HG03521 (cell line): ENCODE measurements around the gene RALB.
"Not testable (repeated sequence)": the region's sequence is repeated elsewhere in the genome, so short reads cannot be mapped to it uniquely, and the experiment has no call there.

Source experiments
- ATAC-seq: cut with Tn5 transposase; IDR thresholded peaks from one replicate; pipeline ENCODE4 v1.9.1; 2021; ENCODE audit warnings: mild to moderate bottlenecking, moderate library complexity; ENCODE audit not compliant: unreplicated experiment

Gene RALB

DNA sequence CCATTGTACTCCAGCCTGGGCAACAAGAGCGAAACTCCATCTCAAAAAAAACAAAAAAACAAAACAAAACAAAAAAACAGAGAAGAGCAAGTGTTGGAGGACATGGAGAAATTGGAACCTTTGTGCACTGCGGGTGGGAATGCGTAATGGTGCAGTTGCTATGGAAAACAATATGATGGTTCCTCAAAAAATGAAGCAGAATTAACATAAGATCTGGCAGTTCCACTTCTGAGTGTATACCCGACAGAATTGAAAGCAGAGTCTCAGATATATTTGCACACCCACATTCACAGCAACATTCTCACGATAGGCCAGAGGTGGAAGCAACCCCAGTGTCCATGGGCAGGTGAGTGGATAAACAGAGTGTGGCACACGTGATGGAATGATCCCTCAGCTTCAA is 11.0 kb upstream of the RALB start:
- ATAC-seq, result no peak

DNA sequence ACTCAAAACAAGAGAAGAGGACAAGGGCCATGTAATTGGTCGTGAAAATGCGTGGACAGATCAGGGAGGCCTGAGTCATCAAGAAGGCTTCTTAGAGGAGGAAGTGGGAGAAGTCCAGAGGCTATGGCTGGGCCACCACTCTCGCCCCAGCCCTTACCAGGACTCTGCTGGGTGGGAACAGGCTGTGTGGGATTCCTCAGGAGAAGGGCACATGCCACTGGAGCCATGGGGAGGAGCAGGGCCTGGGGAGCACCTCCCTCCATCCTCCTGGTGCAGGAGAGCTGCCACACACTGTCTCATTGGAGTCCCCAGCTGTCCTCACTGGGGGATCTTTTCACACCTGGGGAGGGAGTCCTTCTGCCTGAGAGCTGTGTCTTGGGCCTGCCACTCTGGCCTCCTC is 9.4 kb upstream of the RALB start:
- no peak for ATAC-seq

DNA sequence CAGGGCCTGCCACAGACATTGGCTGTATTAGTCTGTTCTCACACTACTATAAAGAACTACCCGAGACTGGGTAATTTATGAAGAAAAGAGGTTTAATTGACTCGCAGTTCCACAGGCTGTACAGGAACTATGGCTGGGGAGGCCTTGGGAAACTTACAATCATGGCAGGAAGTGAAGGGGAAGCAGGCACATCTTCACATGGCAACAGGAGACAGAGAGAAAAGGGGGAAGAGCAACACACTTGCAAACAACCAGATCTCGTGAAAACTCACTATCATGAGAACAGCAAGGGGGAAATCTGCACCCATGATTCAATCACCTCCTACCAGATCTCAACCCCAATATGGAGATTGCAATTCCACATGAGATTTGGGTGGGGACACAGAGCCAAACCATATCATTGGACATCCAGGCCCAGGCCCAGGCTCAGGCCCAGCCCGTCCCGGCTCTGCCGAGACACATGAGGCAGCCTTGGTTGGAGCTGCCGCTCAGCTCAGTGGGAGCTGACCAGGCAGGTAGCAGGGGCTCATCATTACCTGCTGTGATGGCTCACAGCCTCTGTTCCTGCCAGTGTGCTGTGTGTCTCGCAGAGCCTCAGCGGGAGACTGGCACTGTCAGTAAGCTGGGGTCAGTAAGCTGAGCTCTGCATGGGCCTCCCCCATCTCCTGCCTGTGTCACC is 8.6 kb upstream of the RALB start:
- ATAC-seq, result no peak

DNA sequence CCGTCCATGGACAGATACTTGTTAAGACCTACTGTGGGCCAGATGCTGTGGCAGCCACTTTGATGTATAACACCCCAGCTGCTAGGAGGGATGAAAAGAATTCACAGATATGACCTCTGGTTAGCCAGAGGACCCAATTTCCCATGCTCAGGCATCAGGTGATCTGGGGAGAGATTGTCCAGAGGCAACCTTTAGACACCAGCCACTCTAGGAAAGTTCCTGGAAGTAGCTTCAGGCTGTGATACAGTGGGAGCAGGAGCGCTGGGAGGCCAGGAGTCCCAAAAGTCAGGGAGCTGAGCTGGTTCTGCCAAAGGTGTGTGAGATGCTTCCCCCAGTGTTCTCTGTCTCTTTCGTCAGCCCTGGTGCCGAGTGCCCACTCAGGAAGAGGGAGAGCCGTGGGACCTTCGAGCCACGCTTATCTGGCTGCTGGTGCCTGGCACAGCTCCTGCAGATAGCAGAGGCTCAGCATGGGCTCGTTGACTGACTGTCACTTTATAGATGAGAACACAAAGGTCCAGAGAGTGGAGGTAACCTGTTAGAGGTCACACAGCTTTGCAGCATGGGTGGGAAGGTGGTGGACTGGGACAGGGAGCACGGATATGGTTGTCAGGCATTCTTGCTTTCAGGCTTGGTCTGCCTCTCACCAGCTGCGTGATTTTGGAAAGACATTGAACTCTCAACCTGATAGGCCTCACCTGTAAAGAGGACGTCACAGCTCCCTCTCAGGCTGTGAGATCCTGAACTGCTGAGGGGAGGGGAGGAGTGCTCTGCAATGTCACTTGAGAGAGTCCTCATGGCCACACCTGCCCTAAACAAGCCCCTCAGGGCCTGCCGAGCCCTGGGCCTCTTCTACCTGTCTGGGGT is 7.8 kb upstream of the RALB start:
- ATAC-seq, result no peak

DNA sequence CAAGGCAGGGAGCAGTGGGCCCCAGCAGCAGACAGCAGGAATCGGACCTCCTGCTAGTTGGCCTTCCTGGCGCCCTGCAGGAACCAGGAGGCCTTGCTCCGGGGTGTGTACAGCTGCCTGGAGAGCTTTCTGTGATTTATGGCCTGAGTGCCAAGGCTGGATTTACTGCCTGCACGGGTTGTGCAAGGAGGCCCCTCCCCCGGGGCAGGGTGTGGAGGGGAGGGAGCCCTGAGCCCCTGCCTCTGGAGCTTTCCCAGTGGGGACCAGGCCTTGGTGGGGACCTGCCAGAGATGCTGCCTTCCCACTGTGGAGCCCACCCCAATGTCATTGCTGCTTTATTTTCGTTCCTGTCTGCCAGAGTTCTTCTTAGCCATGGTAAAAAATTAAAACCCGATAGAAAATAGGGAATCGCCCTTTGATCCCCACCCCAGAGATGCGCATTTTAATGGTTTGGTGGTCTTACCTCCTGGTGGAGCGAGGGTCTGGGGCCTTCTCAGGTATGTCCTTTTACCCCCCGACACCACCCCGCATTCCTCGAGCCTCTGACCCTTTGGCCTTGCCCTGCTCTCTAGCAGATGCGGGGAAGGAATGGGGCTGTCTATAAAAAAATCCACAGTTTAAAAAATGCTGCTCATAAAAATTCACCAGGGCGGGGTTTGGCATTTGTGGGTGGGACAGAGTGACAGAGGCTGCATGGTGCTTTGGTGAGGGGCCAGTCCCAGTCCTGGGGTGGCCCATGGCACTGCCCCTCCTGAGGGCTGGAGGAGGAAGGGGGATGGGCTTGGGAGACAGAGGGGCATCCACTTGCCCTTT is 6.9 kb upstream of the RALB start:
- no peak for ATAC-seq

DNA sequence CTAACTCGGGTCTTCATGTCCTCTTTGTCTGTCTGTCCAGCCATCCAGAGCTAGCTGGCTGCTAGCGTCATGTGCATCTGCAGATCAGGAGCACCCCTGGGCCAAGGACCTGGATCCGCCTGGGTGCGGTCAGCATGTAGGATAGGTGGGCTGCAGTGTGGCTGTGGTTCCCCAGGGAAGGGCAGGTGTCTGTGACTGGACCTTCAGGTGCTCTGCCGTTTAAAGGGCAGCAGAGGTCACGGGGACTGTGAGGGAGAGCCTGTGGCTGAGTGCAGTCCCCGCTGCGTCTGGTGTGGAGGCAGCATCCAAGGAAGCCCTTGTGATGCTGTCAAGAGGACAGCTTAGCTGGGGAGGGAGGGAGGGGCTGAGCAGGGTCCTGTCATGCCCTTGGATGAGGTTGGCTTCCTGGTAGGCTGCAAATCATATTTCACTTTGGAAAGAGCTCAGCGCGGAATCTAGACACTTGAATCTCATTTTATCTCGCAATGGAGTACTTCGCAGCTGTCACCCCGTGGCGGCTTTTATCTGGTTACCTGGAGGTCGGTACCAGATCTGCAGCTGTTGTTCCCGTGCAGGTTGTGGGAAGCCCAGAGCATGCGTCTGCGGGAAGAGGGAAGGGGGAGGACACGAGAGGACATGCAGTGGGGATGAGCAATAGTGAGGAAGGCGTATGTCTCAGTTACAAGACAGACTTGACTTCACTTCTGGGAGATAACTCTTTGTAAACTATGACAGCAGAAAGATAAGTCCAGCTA is 5.9 kb upstream of the RALB start:
- no peak for ATAC-seq

DNA sequence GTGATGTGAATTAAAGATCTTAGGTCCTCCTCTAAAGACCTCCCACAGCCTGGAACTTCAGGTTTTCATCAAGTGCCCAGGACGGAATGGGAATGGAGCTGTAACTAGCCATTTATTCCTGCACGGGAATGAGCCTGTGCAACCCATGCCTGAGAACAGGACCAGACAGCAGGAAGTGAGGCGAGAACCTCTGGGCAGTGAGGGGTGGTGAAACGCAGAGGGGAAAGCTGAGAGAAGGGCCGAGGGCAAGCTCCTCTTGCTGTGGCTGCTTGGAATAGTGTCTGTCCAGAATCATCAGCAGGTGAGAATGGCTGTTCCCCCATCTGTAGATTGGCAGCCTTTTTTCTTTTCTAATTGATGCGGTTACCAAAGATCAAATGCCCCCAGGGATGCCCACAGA is 4.8 kb upstream of the RALB start:
- ATAC-seq, result no peak

DNA sequence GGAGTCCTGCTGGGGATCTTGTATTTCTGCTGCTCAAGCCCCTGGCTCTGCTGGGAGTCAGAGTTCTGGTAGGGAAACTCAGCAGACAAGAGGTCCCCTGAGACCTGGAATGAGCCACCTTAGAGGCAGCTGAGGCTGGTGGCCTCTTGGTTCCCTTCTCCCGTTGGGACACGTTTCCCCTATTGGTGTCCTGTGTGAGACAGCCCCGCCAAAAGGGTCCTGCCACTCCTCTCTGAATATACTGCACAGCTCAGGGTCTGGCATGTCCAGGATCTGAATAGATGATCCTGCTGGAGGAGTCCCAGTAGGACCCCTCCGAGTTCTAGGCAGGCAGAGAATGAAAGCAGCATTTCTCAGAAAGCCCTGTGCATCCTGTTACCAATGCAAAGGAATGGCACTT is 2.0 kb upstream of the RALB start:
- ATAC-seq, result no peak

DNA sequence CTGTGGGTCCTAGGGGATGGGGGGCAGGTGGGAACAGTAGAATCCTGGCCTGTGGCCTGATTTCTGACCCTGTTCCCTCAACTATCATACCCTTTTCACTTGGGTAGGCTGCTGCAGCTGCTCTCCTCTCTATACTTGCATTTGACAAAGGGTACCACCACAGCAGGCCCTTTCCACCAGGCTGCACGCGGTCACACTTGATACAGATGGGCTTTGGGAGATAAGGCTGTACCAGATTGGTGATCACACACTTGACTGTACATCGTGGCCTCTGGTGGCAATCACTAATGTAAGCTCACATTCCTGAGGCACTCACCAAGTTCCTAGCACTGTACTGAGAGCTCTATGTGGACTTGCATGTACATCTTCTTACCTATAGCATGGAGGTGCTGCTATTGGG is 1.6 kb upstream of the RALB start:
- no peak for ATAC-seq

DNA sequence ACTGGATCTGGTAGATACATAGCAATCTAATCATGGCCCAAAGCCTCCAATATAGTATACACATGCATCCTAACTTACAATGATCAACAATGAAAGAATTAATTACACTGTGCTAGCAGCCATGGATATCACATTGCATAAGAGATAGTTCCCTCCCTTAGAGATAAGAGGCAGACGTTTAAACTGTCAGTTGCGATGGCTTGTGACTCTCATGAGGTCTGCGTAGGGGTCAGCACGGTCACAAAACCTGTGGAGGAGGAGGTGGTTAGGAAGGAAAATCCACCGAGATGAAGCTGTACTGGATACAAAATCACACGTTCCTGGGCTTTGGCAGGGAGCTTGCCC is 800 bp upstream of the RALB start:
- no peak for ATAC-seq

DNA sequence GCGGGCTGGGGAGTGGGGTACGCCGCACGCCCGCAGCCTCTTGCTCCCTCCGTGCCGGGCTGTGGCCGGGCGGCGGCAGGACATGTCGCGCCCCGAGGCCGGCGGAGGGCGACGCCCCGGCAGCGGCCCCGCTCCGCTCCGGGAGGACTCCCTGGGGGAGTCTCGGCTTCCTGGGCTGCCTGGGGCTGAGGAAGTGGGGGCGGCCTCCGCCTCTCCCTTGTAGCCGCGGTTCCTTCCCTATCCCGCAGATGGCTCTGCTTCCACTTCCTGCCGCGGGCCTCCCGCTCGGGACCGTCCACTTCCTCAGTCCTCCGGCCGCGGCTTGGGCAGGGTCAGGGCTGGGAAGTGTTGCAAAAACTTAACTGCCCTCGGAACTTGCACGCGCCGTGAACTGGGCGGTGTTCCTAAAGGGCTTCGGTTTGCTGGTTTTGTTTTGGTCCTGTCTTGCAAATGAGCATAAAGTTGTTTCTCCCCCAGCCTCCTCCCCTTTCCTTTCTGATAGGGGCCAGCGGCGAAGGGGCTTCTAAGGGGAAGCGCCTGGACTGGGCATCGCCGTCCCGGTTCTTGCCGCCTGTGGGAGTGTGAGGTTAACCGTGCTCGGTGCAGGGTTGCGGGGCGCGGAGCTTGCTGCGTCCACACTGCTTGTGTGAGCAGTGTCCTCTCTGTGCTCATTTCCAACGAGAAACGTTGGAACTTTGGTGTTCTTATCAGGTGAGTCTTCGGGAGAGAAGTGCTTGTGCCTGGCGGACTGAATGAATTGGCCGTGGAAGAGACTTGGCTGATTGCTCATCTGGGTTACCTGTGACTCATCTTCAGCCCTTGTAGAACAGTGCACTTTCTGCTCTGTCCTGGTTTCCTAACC is 600 bp downstream of the RALB start:
- ATAC-seq, result peak; percentile 2

DNA sequence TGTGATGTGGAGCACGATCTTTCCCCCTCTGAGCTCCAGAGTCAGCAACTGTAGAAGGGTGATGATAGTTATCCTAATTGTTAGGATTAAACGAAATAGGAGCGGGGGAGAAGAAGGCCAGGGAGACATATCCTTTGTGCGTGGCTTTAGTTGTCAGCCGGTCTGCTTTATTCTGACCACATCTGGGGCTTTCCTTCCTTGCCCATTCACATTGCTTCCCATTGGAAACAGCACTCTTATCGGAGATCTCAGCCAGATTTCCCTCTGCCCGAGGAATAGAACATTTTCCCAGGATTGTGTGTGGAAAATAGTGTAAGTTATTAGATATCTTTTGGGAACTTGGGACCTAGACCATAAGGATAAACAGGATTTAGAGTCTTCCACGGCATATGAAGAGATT is 1.5 kb downstream of the RALB start:
- no peak for ATAC-seq

DNA sequence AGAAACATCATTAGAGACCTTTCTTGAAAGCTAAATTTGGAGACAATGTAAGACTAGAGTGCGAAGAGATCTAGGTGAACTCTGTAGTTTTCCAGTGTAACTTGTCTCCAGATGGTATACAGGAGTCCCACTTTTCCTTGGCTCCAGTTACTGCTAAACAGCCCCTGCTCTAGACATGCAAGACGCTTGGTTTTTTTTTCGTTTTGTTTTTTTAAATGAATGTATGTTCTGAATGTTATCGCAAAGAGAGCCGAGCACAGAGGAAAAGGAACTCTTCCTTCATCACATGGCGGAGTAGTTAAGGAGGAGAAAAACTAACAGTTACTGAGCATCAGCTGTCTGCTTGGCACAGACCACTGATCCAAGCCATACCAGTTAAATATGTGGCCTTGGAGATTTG is 2.4 kb downstream of the RALB start:
- no peak for ATAC-seq

DNA sequence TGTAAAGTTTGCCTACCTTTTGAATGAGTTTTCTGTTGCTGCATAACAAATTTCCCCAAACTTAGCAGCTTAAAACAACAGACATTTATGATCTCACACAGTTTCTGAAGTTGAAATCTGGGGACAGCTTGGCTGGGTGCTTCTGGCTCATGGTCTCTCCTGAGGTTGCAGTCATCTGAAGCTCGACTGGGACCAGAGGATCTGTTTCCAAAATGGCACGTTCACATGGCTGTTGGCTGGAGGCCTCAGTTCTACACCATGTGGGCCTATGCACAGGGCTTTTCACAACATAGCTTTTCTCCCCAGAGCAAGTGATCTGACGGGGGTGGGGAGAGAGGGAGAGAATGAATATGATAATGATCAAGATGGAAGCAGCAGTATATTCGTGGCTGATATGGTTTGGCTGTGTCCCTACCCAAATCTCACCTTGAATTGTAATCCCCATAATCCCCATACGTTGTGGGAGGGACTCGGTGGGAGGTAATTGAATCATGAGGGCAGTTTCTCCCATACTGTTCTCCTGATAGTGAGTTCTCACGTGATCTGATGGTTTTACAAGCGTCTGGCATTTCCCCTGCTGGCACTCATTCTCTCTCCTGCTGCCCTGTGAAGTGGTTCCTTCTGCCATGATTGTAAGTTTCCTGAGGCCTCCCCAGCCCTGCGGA is 3.5 kb downstream of the RALB start:
- ATAC-seq, result no peak

DNA sequence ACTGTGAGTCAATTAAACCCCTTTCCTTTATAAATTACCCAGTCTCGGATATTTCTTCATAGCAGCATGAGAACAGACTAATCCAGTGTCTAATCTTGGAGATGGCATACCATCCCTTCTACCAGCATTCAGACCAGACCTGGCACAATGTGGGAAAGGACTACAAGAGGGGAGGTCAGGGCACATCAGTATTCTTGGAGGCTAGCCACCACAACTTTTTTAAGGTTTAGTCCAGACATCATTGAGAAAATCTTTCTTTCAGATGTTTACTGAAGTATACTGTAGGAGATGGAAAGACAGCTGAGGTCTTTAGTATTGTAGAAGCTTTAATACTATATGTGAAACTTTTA is 4.0 kb downstream of the RALB start:
- ATAC-seq, result no peak

DNA sequence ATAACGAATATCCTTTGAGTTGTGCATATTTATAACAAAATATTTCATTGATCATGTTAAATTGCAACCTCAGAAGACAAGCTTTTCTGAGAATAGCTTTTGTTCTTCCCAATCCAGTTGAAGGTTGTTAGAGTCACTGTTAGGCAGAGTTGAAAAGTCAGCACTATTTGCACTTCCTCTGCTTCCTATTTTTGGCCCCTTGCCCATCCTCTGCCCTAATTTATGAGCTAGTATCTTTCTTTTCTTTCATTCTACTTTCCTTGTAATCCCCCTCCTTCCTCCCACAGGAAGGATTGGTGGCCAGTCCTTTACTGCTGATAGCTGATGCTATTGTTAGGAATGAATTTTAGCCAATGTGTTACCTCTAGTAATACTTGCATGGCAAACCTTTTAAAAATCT is 4.9 kb downstream of the RALB start:
- no peak for ATAC-seq

DNA sequence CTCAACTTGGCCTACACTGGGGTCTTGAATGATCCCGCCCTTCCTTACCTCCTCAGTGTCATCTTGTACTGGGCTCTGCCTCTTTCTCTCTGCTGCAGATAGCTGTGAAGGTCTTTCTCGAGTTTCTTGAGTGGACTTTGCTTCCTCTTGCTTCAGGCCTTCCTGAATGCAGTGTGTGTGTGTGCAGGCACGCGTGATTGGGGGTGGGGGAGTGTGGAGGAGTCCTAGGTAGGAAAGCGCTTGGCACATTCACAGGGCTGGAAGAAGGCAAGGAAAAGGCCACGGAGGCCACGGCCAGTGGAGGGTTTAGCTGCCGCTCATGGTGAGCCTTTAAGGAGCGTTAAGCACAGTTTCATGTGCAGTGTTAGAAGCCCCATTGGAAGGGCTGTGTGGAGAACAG is 5.5 kb downstream of the RALB start:
- ATAC-seq, result no peak

DNA sequence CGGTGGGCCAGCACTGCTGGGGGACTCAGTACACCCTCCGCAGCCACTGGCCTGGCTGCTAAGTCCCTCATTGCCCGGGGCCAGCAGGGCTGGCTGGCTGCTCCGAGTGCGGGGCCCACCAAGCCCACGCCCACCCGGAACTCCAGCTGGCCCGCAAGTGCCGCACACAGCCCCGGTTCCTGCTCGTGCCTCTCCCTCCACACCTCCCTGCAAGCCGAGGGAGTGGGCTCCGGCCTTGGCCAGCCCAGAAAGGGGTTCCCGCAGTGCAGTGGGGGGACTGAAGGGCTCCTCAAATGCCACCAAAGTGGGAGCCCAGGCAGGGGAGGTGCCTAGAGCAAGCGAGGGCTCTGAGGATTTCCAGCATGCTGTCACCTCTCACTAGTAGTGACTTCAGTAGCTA is 7.3 kb downstream of the RALB start:
- ATAC-seq, result not testable (repeated sequence)

DNA sequence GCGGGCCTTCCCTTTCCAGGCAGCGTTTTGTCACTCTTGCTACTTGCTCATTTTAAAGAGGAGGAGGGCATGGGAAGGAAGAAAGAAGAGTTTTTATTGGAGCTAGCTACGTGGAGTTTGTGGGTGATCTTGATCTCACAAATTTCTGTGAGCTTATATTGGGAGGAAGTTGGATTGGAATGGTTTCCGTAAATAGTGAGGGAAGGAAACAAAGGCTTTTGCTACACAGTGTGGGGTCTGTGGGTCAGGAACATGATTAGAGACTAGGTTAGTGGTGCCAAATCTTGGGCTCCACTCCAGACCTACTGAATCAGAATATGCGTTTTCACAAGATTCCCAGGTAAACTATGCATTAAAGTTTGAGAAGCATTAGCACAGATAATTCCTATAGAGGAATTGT is 8.1 kb downstream of the RALB start:
- ATAC-seq, result no peak
